Fibroblast of mammary gland (primary cell): ENCODE data around the gene PPP2R5C.
A peak's percentile ranks its signal among the peaks of the same experiment; 100 is the strongest.

ENCODE experiments used
- DNase-seq: peaks from one replicate; pipeline ENCODE4 v3.0.0-alpha.2; 2010; ENCODE audit warnings: low read depth
- H3K4me3 ChIP-seq: 2 replicates; pipeline ENCODE4 v1.5.1; 2011; ENCODE audit warnings: low read depth, mild to moderate bottlenecking, low read length, moderate library complexity; ENCODE audit not compliant: control insufficient read depth
- CTCF ChIP-seq: conservative IDR thresholded peaks from 2 replicates; pipeline ENCODE4 v1.5.1; 2011; ENCODE audit warnings: low read depth, low read length, inconsistent platforms; ENCODE audit not compliant: control insufficient read depth, insufficient read depth

PPP2R5C gene

GRCh38 chr14:101839661-101840060 is 78.2 kb downstream of the PPP2R5C start:
- no peak for TF ChIP-seq CTCF
- H3K4me3 ChIP-seq: no peak overlapping the region

GRCh38 chr14:101840649-101841369 is 79.3 kb downstream of the PPP2R5C start:
- no peak for DNase-seq
- TF ChIP-seq CTCF: no peak
- H3K4me3 ChIP-seq: no peak overlapping the region

More at GRCh38 chr14:101839661-101840060, 78.2 kb downstream of the PPP2R5C start:
- no peak for DNase-seq

- no peak overlapping the region for H3K4me3 ChIP-seq
- TF ChIP-seq CTCF: no peak
- DNase-seq: no peak
These were observed 81.5 kb downstream of the PPP2R5C start for GRCh38 chr14:101843038-101843437.

GRCh38 chr14:101843665-101844064 is 82.2 kb downstream of the PPP2R5C start:
- DNase-seq: peak; percentile 21
- peak; percentile 47 for TF ChIP-seq CTCF
- no peak overlapping the region for H3K4me3 ChIP-seq

GRCh38 chr14:101844219-101844618 is 82.7 kb downstream of the PPP2R5C start:
- no peak overlapping the region for H3K4me3 ChIP-seq
- no peak for TF ChIP-seq CTCF
- DNase-seq: no peak

GRCh38 chr14:101844751-101845150 is 83.2 kb downstream of the PPP2R5C start:
- no peak for DNase-seq
- H3K4me3 ChIP-seq: no peak overlapping the region
- no peak for TF ChIP-seq CTCF
